ENCODE measurements around the gene FCHSD2. TPM values are rescaled to one million over a fixed set of nuclear protein-coding genes. Genes with fewer than 3 reads are reported as not detected.

FCHSD2 gene
- total and polyA plus RNA-seq, 2 donors (not counting 3 experiments of a cell fraction or from before 2014, with no cell fraction given), result 20.8 to 56.9 TPM

DNA sequence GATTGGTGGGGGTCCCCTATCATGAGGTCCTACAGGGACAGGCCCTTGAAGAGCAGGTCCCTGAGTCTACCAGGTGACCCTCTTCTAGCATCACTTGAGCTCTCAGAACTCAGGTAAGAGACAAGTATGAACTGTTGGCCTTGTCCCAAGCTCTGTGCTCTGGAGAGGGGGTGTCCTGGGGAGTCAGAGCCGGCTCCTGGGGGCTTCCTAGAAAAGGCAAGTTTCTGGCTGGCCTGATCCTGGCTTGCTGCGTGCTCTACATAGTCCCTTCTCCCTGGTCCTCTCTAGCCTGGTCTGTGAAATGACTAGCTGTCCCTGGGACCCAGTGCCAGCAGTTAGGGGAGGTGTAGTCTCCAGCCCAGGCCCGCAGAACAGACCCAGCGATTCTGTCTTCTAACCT is 316.5 kb downstream of the FCHSD2 start:
- no peaks in the 10 kb centered on the region for H3K36me3 ChIP-seq (ENCODE audit: control insufficient read depth in 2 of 2, extremely low read depth in 1 of 2, insufficient read depth in 2 of 2, low read length in 2 of 2)
- intact Hi-C loops (cut with micrococcal nuclease), result loop anchor here (10.0 kb wide), 1 partner anchor 549 kb away; the partner anchor contains the start of gene RELT
- BruUV-seq (replicated peaks), result no TSS peak
- TF ChIP-seq GATA2 (IDR thresholded peaks at IDR 0.05; ENCODE audit: insufficient read depth, insufficient read length, low read depth, low read length), result no peak
- TF ChIP-seq POLR2AphosphoS5 (IDR thresholded peaks at IDR 0.05; ENCODE audit: insufficient read depth, low read depth, low read length), result no peak
- peak; percentile 28 for TF ChIP-seq POLR2A (IDR thresholded peaks at IDR 0.05; ENCODE audit: low read depth, low read length)
- H3K9me1 ChIP-seq (replicated peaks; ENCODE audit: control insufficient read depth, extremely low read depth, insufficient read depth, low read length), result no peaks in the 10 kb centered on the region
- ChIA-PET CTCF (interaction anchor here (1.0 to 1.8 kb wide), 4 partner anchors 11 to 411 kb away, joined by 3 to 6 read pairs (median 3); no protein-coding TSS in a partner anchor), POLR2A (no interaction called here)
- H3K4me2 ChIP-seq (ENCODE audit: insufficient read depth, low read length), result no peak overlapping the region
- FAIRE-seq (no peak), DNase-seq (ENCODE audit: low read depth, low spot score) (no peak)
- no peak overlapping the region for H3K4me3 ChIP-seq (replicated peaks in 1 of 3; ENCODE audit: insufficient read depth in 1 of 3, low read depth in 1 of 3, low read length in 3 of 3)
- H3K9ac ChIP-seq (replicated peaks; ENCODE audit: extremely low read depth, insufficient read depth, low read length), result no peak overlapping the region
- no peaks in the 10 kb centered on the region for H4K20me1 ChIP-seq (replicated peaks; ENCODE audit: control insufficient read depth, extremely low read depth, insufficient read depth, low read length)
- H2AFZ ChIP-seq (ENCODE audit: low read depth, low read length), result no peak overlapping the region
- peaks cover 7% of the 10 kb centered on the region for H3K4me1 ChIP-seq (ENCODE audit: control insufficient read depth, extremely low read depth, insufficient read depth, low read length)
- no peaks in the 10 kb centered on the region for H3K27me3 ChIP-seq (ENCODE audit: control insufficient read depth in 2 of 2, insufficient read depth in 2 of 2, low read length in 2 of 2)
- H3K27ac ChIP-seq (ENCODE audit: insufficient read depth, low read depth, low read length), result no peak overlapping the region
- no peaks in the 10 kb centered on the region for H3K9me3 ChIP-seq (replicated peaks; ENCODE audit: control insufficient read depth, insufficient read depth, low read length)
- dilution Hi-C loops (cut with MboI; ENCODE audit: extremely low pct_ligation_motif_present, low sequenced_read_pairs), result no loop called here
- no peaks in the 10 kb centered on the region for H3K79me2 ChIP-seq (ENCODE audit: control insufficient read depth, insufficient read depth, low read length)

DNA sequence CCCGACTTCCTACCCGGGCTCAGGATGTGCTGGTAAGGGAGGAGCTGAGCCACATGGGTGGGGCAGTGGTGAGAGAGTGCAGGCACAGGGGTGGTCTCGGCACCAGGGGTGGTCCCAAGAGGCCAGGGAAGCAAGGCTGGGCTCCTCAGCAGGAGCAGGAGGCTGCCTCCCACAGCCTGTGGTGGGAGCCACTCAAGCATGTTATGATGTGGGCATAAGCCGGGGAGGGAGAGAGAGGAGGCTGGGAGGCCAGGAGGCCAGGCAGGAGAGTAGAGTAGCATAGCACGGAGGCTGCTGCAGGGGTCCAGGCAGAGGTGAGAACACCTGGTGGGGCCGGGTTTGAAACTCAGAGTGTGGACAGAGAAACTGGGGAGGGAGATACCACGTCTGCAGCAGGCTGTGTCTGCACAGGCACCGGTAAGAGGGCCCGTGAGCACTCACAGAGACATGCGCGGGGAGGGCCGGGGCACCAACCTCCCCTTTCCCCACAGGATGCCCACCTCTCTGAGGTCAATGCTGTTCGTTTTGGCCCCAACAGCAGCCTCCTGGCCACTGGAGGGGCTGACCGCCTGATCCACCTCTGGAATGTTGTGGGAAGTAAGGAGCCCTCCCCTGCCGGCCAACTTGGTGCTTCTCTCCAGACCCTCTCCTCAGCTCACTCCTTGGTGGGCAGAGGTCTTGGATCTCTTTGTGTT is 317.2 kb downstream of the FCHSD2 start:
- intact Hi-C loops (cut with micrococcal nuclease) (loop anchor here (10.0 kb wide), 1 partner anchor 550 kb away; the partner anchor contains the start of gene RELT), dilution Hi-C loops (cut with MboI; ENCODE audit: extremely low pct_ligation_motif_present, low sequenced_read_pairs) (no loop called here)
- Histone ChIP-seq H3K4me2 (ENCODE audit: insufficient read depth, low read length) (no peak overlapping the region), H4K20me1 (replicated peaks; ENCODE audit: control insufficient read depth, extremely low read depth, insufficient read depth, low read length) (no peaks in the 10 kb centered on the region), H3K79me2 (ENCODE audit: control insufficient read depth, insufficient read depth, low read length) (no peaks in the 10 kb centered on the region), H3K9ac (replicated peaks; ENCODE audit: extremely low read depth, insufficient read depth, low read length) (no peak overlapping the region), H3K9me1 (replicated peaks; ENCODE audit: control insufficient read depth, extremely low read depth, insufficient read depth, low read length) (no peaks in the 10 kb centered on the region), H2AFZ (ENCODE audit: low read depth, low read length) (no peak overlapping the region), H3K4me3 (replicated peaks in 1 of 3; ENCODE audit: insufficient read depth in 1 of 3, low read depth in 1 of 3, low read length in 3 of 3) (no peak overlapping the region), H3K27ac (ENCODE audit: insufficient read depth, low read depth, low read length) (no peak overlapping the region), H3K9me3 (replicated peaks; ENCODE audit: control insufficient read depth, insufficient read depth, low read length) (no peaks in the 10 kb centered on the region), H3K36me3 (ENCODE audit: control insufficient read depth in 2 of 2, extremely low read depth in 1 of 2, insufficient read depth in 2 of 2, low read length in 2 of 2) (no peaks in the 10 kb centered on the region), H3K27me3 (ENCODE audit: control insufficient read depth in 2 of 2, insufficient read depth in 2 of 2, low read length in 2 of 2) (no peaks in the 10 kb centered on the region), H3K4me1 (ENCODE audit: control insufficient read depth, extremely low read depth, insufficient read depth, low read length) (peaks cover 7% of the 10 kb centered on the region)
- FAIRE-seq, result no peak
- no TSS peak for BruUV-seq (replicated peaks)
- no peak for TF ChIP-seq MYC (IDR thresholded peaks at IDR 0.05; ENCODE audit: low read depth, low read length)
- TF ChIP-seq, protein P1, sequence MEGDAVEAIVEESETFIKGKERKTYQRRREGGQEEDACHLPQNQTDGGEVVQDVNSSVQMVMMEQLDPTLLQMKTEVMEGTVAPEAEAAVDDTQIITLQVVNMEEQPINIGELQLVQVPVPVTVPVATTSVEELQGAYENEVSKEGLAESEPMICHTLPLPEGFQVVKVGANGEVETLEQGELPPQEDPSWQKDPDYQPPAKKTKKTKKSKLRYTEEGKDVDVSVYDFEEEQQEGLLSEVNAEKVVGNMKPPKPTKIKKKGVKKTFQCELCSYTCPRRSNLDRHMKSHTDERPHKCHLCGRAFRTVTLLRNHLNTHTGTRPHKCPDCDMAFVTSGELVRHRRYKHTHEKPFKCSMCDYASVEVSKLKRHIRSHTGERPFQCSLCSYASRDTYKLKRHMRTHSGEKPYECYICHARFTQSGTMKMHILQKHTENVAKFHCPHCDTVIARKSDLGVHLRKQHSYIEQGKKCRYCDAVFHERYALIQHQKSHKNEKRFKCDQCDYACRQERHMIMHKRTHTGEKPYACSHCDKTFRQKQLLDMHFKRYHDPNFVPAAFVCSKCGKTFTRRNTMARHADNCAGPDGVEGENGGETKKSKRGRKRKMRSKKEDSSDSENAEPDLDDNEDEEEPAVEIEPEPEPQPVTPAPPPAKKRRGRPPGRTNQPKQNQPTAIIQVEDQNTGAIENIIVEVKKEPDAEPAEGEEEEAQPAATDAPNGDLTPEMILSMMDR (IDR thresholded peaks at IDR 0.05; ENCODE audit: extremely low read depth in 1 of 2, insufficient read depth in 1 of 2, low read depth in 1 of 2, low read length in 2 of 2), result no peak
- TF ChIP-seq EZH2 (IDR thresholded peaks at IDR 0.05; ENCODE audit: borderline replicate concordance, low read depth, low read length, severe bottlenecking), result no peak
- CTCF ChIA-PET, result interaction anchor here (1.0 to 1.4 kb wide), 2 partner anchors 12 to 464 kb away, joined by 3 read pairs; no protein-coding TSS in a partner anchor
- POLR2A ChIA-PET, result no interaction called here
- no peak for DNase-seq (ENCODE audit: low read depth, low spot score)

All from endothelial cell of umbilical vein (primary cell).